Fibroblast of skin of back (primary cell): ENCODE data around the gene RAB3IL1.

Source experiments
- DNase-seq: peaks from one replicate; pipeline ENCODE4 v3.0.0-alpha.2; 2013

Gene RAB3IL1

GRCh38 chr11:61918938-61919704 lies 1.8 kb upstream of the RAB3IL1 start:
- no peak for DNase-seq

- no peak for DNase-seq
These were observed 1.0 kb upstream of the RAB3IL1 start for GRCh38 chr11:61918251-61918937.

DNA sequence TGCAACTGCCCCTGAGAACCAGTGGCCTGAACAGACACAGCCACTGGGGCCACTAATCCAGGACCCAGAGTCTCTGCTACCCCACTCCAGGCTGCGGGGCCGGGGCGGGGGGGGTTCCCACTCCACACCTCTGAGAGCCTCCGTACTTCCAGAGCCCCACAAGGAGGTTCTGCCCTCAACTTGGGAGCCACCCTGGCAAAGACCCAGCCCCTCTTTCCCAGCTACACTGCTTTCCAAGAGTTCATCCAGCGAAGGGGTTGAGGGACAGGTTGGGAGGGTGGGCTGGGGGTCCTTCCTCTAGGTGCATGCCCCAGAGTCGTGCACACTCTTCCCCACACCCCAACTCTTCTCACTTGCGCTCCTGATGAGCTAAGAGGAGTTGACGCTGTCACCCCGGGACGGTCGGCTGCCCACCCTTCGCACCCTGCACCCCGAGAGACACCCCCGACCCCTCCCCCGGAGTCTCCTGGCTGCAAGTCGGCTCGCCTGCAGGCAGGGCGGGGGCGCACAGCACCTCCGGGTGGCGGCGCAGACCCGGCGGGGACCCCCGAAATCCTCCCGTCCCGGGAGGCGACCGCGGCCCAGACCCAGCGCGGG lies 531 bp downstream of the RAB3IL1 start:
- DNase-seq = no peak

- no peak for DNase-seq
These were observed 2.7 kb downstream of the RAB3IL1 start for GRCh38 chr11:61914471-61915171.

DNA sequence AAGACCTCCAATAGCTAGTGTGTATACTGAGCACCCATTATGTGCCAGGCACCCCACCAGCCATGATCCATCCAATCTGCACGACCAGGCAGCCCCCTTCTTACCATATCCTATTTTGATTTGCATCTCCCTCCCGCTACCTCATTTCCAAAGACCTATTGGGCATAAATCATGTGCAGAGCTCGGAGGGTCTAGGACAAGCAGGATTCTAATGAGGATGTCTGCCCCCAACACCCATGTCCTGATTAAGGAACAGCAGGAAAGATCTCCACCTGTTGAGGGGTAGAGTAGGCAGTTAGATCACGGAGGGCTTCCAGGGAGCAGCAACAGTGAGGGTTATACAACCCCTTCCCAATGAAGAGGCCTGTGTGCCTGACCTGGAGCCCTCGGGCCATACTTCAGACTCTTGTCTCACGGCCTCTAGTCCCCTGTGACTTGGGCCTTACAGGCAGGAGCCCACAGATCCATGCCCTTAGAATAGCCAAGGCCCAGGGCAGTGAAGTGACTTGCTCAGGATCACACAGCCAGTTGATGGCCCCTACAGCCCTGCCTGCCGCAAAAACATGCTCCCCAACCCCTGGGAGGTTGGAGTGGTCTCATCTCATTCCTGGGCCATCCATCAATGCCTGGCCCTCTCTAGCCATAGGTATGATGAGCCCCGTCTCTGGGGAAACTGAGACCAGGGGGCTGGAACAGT lies 3.5 kb downstream of the RAB3IL1 start:
- no peak for DNase-seq

DNA sequence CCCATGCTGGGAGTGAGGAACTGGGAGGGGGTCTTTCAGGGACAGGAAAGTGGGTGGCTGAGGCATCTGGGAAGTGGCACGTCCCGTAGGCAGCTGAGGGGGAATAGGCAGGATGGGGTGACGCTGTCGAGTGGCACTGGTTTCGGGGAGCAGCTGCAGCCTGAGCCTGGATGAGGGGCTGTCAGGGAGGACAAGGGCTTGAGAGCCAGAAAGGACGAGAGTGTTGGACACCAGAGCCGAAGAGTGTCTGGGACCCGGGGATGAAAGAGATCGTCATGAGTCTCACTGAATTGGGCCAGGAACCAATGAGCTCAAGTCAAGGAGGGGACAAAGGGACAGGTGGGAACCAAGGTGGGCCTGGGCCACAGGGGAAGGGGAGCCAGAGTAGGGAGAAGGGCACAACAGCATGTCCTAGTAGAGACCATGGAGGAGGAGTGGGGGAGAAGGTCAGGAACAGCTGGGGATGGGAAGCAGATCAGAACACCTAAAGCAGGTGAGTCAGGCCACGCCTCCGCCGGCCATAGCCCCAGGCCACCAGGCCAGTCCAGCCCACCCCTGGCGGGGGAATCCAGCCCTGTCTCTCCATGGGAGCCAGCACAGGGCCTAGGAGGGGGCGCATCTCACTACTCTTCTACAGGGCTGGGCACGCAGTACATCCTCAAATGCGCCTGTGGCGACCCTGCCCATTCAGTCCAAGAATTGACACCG lies 4.2 kb downstream of the RAB3IL1 start:
- DNase-seq = no peak

GRCh38 chr11:61912530-61912898 lies 4.9 kb downstream of the RAB3IL1 start:
- DNase-seq = no peak

DNA sequence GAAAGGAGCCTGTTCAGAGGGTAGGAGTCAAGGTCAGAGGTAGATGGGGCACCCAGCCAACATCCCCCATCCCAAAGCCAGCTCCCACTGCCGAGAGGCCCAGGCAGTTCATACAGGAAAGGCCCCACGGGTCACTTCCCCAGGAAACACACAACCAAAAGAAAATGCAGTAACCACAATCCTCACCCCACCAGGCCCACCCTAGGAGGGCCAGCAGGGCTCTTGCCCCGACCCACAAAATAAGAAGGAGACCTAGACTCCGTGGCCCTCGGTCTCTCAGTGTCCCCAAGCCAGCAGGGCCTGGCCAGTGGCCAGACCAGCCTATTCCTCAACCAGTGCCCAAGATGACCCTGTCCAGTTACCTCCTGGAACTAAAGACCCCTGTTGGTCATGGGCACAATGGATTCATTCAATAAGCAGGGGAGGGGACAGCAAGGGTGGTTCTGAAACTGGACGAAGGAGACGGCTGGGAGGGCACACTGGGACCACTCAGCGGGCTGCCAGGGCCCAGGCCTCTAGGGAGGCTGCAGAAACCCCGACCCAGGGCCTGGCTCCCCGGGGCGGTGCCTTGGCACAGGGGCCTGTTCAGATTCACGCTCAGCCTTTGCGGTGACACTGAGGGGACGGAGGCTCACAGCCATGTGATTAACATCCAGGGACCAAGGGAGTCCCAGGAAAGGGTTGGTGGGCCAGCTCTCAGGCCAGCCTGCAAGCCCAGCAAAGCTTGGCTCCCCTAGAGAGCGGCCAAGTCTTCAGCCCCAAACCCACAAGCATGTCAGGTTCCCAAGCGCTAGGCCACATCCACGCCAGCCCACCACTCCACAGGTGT lies 5.5 kb downstream of the RAB3IL1 start:
- no peak for DNase-seq

DNA sequence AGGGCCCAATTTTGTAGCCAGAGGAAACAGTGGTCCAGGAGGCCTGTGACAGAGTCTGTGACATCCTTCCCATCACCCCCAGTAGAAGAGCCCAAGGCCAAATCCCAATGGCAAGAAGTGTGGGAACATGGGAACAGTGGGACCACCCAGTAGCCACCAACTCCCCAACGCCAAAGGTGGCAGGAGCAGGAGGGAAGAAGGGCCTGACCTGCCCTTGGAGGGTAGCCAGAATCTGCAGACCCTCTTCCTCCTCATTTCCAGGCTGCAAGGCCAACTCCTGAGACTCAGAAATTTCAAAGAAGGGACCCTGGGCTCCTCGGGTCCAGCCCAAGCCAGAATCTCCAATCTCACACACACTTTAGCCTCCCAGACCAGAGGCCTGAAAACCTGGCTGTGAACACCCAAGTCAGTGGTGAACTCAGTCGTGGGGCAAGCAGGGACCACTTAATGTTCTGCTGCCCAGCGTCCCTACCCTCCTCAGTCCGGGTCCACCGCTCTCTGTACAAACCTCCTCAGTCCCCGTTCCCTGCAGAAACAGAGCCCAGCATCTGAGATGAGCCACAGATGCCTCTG lies 6.2 kb downstream of the RAB3IL1 start:
- DNase-seq = no peak

DNA sequence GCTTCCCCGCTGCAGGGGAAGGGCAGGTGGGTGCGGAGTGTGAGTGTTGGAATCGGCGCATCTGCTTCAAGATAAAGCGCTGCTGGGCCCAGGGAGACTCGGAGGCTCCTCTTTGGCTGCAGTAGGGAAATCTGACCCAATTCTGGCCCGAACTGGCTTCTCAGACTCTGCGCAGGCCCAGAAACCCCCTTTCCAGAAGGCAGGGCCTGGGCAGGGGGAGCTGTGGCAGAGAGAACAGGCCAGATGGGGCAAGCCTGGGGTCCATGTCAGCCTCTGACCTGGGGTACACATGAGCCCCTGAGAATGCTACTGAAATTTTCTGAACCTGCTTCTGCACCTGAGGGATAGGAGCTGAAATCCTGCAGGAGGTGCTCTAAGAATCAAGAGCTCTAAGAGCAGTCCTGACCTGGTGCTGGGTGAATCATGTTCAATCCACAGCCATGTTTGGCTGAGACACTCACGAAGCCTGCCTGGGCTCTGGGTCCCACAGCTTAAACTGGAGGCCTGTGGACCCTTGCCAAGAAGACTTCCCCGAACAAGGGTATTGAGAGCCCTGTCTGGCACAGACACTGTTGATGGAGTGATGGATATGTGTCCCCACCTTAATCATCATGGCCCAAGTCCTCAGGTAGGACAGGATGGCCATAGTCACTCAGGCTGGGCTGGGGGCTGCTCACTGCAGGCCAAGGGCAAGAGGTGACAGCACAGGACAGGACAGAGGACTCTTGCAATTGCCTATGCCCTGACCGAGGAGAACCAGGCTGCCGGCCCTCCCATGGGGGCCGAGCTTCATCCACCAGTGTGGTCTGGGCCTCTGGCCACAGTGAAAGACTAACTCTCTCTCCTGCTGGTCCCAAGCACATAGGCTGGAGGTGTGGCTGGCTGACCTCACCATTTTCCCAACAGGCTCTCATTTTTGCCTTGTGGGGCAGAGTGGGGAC lies 6.9 kb downstream of the RAB3IL1 start:
- no peak for DNase-seq

DNA sequence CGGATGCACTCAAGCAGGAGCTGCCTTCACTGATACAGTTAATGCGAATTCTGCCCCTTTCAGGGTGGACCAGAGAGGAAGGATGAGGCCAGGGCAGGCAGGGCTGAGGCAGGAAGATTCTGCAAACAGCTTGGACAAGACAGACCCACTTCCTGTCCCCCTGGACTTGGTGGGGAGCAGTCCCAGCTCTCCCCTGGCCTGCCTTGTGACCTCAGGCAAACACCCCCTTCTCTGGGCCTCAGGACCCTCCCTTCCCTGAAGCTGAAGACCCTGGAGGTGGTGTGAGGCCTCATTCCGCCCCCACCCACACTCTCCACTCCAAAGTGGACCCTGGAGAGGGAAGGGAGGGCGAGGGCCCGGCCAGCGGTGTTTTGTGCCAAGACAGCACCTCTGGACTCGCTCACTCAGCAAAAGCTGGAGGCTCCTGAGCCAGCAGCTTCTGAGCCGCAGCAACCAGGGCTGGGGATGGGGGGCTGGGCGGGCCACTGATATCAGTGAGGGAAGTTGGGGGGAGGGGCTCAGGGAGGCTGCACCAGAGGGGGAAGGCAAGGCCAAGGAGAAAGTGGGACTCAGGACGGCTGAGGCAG lies 8.5 kb downstream of the RAB3IL1 start:
- no peak for DNase-seq

- DNase-seq = no peak
These were observed 9.3 kb downstream of the RAB3IL1 start for GRCh38 chr11:61907871-61908729.

GRCh38 chr11:61907282-61907681 lies 10.1 kb downstream of the RAB3IL1 start:
- no peak for DNase-seq

- DNase-seq = no peak
These were observed 10.8 kb downstream of the RAB3IL1 start for GRCh38 chr11:61906522-61906909.

DNA sequence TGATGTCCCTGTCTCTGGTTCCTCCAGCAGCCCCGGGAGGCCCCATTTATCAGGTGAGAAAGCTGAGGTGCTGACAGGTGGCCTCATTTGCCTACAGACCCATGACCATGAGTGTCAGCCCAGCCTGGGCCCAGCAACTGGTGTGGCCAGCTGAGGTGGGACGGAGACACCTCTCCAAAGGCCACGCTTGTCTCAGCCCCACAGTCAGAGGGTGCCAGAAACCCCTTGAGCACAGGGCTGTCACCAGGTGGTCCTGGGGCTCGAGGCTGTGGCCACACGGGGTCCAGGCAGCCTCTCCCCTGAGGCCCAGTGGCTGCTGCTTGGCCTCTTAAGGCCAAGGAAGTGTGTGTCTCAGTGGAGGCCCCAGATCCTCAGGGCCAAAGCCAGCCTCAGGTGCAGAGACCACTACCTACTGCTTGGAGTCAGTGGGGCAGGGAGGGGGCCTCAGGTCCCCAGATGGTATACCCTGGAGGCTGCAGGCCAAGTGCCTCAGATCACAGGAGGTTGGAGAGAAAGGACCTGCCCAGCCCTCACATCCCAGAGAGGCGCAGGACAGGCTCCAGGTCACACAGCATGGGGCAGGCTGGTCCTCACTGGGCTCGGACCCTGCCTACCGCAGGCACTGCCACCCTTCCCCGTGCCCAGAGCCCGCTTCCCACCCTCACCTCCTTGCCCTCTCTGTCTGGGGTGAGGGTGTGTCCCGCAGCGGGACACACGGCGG lies 11.4 kb downstream of the RAB3IL1 start:
- DNase-seq = no peak

DNA sequence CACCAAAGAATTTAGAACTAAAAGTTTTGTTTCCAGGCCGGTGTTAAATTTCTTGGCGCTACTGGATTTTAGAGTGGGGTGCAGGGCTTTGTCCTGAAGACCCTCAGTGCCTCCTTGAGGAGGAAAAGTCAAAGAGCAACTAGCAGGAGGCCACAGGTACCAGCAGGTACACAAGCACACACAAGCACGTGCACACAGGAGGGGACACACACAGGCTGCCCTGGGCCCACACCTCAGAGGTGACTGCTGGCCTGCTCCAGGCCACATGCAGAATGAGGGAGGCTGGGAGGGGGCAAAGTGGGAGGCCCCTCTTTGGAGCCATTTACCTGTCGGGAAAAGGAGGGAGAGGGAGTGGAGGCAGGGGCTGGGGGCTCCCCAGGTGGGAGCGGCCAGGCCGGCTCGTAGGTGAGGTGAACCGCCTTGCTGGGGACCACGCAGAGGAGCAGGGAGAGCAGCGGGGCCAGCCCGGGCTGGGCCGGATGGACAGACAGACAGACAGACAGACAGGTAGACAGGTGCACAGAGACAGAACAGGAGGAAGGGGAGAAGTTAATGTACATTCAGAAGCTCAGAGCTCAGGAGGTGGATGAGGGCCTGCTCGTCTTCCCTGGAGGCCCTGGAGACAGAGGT lies 12.2 kb downstream of the RAB3IL1 start:
- DNase-seq = no peak

DNA sequence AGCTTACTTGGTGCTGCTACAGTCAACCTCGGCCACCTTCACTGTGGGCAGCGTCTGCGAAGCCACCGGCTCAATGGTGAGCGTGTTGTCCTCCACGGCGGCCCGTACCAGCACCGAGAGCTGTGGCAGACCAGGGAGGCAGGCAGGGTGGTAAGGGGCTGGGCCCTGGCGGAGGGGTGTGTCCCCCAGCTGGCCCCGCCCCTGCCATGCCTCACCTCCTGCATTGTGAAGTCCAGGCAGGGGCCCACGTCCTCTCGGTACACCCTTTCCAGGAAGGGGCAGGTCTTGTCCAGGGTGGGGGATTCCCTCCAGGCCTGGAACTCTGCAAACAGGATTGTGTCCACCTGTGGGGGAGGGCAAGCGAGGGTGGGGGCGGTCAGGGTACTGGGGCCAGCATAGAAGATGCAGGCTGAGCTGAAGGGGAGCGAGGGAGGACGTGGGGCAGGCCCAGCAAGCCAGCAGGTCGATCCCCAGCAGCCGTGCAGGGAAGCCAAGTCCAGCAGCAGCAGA lies 12.8 kb downstream of the RAB3IL1 start:
- DNase-seq = no peak
